NCI-H1694 (cell line): ENCODE data around the gene NAA60.
"Not testable (repeated sequence)": the region's sequence is repeated elsewhere in the genome, so short reads cannot be mapped to it uniquely, and the experiment has no call there.

Experiments
- DNase-seq: peaks from one replicate; lab custom pipeline; 2025; lab: John Stamatoyannopoulos, UW

The NAA60 gene

GRCh38 chr16:3484318-3485096 lies 41.0 kb downstream of the NAA60 start:
- no peak for DNase-seq

GRCh38 chr16:3485097-3485745 lies 41.7 kb downstream of the NAA60 start:
- no peak for DNase-seq

- DNase-seq: no peak
Measured at GRCh38 chr16:3485821-3486505, 42.5 kb downstream of the NAA60 start.

- no peak for DNase-seq
Measured at GRCh38 chr16:3486506-3487215, 43.2 kb downstream of the NAA60 start.

- DNase-seq: no peak
Measured at GRCh38 chr16:3487521-3488410, 44.3 kb downstream of the NAA60 start.

GRCh38 chr16:3488801-3489200 lies 45.3 kb downstream of the NAA60 start:
- DNase-seq: no peak

GRCh38 chr16:3490911-3491629 lies 47.6 kb downstream of the NAA60 start:
- DNase-seq: no peak

- DNase-seq: no peak
Measured at GRCh38 chr16:3492356-3492755, 48.9 kb downstream of the NAA60 start.

GRCh38 chr16:3494386-3494973 lies 51.0 kb downstream of the NAA60 start:
- DNase-seq: no peak

- no peak for DNase-seq
Measured at GRCh38 chr16:3495176-3495575, 51.7 kb downstream of the NAA60 start, which contains the start of gene C16orf90. TSS of gene C16orf90 (minus strand) at chr16:3495489. CDS start at chr16:3495421, 68 bp downstream.

- no peak for DNase-seq
Measured at GRCh38 chr16:3496386-3496785, 52.9 kb downstream of the NAA60 start.

GRCh38 chr16:3497771-3498170 lies 54.3 kb downstream of the NAA60 start:
- no peak for DNase-seq

GRCh38 chr16:3498988-3499387 lies 55.5 kb downstream of the NAA60 start:
- no peak for DNase-seq

- not testable (repeated sequence) for DNase-seq
Measured at GRCh38 chr16:3501412-3501761, 57.9 kb downstream of the NAA60 start.

- DNase-seq: no peak
Measured at GRCh38 chr16:3501783-3502400, 58.4 kb downstream of the NAA60 start.

GRCh38 chr16:3503523-3503922 lies 60.0 kb downstream of the NAA60 start:
- DNase-seq: no peak

- DNase-seq: no peak
Measured at GRCh38 chr16:3508736-3509135, 65.3 kb downstream of the NAA60 start.

GRCh38 chr16:3509470-3509928 lies 66.0 kb downstream of the NAA60 start:
- DNase-seq: no peak

GRCh38 chr16:3510416-3510815 lies 66.9 kb downstream of the NAA60 start:
- no peak for DNase-seq
